GM12878 (cell line): ENCODE data around the gene CSH2. TPM values are rescaled to one million over a fixed set of nuclear protein-coding genes. Genes with fewer than 3 reads are reported as not detected.
"Not testable (repeated sequence)": the region's sequence is repeated elsewhere in the genome, so short reads cannot be mapped to it uniquely, and the experiment has no call there.

Source experiments
- ATAC-seq: fragments of 200-7000 bp; cut with Tn5 transposase; 3 replicates; pipeline ENCODE4 v1.9.1; 2020; ENCODE audit warnings: mild to moderate bottlenecking, moderate library complexity
- BruUV-seq: library from RNA; stranded (reverse); fragments of 400-500 nt; replicated peaks from 2 replicates; lab custom pipeline; 2021; lab: Mats Ljungman, UMichigan
- CTCF ChIA-PET: fragments of 300-600 bp; sonication (Branson Sonifier 250); formaldehyde crosslinking; extraction: SDS; loops from one replicate; lab custom pipeline; 2021; ENCODE audit warnings: inconsistent platforms; lab: Yijun Ruan, JAX
- POLR2A ChIA-PET: fragments of 350-600 bp; formaldehyde crosslinking; extraction: SDS; loops from one replicate; lab custom pipeline; 2021; ENCODE audit warnings: inconsistent platforms; lab: Charles Lee
- RAD21 ChIA-PET: fragments of 300-600 bp; sonication (Branson Sonifier 250); formaldehyde crosslinking; loops from one replicate; lab custom pipeline; 2023; ENCODE audit warnings: antibody characterized with exemption; ENCODE audit not compliant: unreplicated experiment; lab: Charles Lee
- SMC1A ChIA-PET: fragments of 300-600 bp; sonication (Branson Sonifier 250); formaldehyde crosslinking; loops from one replicate; lab custom pipeline; 2023; ENCODE audit not compliant: unreplicated experiment, uncharacterized antibody; lab: Charles Lee
- DNase-seq: peaks from one replicate; pipeline ENCODE4 v3.0.0-alpha.2; 2011; ENCODE audit warnings: low read depth, low spot score
- FAIRE-seq: peaks from 3 replicates; lab custom pipeline; 2011; peaks lifted over from hg19 to GRCh38; lab: Jason Lieb, UNC
- H2AFZ ChIP-seq: 2 replicates; pipeline ENCODE4 v1.6.0; 2011; ENCODE audit warnings: low read depth, low read length, control low read depth; ENCODE audit not compliant: control insufficient read depth
- H3K27ac ChIP-seq: 2 replicates; pipeline ENCODE4 v1.5.1; 2011; ENCODE audit warnings: control low read depth; ENCODE audit not compliant: control insufficient read depth, insufficient read depth
- H3K27me3 ChIP-seq, 2 experiments: replicated peaks in 1 of 2; 2 replicates each; pipeline versions ENCODE4 v1.6.0 to v1.6.1; 2011; ENCODE audit warnings: low read length in 1 of 2; ENCODE audit not compliant: control insufficient read depth in 2 of 2, insufficient read depth in 2 of 2
- H3K36me3 ChIP-seq, 2 experiments: 2 replicates each; pipeline ENCODE4 v1.5.1; 2011; ENCODE audit warnings: low read length in 1 of 2; ENCODE audit not compliant: control insufficient read depth in 2 of 2, insufficient read depth in 2 of 2
- H3K4me1 ChIP-seq: 2 replicates; pipeline ENCODE4 v1.6.1; 2011; ENCODE audit warnings: mild to moderate bottlenecking, low read length, moderate library complexity, mixed read lengths; ENCODE audit not compliant: control insufficient read depth, insufficient read depth
- H3K4me2 ChIP-seq: 2 replicates; pipeline ENCODE4 v1.6.0; 2011; ENCODE audit warnings: control low read depth; ENCODE audit not compliant: control insufficient read depth, insufficient read depth
- H3K4me3 ChIP-seq: fragments of 200-600 bp; sonication (generic); 2 replicates; pipeline ENCODE4 v1.5.1; 2016
- H3K79me2 ChIP-seq: 2 replicates; pipeline ENCODE4 v1.6.0; 2011; ENCODE audit warnings: low read length; ENCODE audit not compliant: control insufficient read depth, insufficient read depth
- H3K9ac ChIP-seq: 2 replicates; pipeline ENCODE4 v1.8.0; 2011; ENCODE audit warnings: low read length, control low read depth, mixed read lengths; ENCODE audit not compliant: control insufficient read depth, insufficient read depth
- H3K9me3 ChIP-seq: replicated peaks from 3 replicates; pipeline ENCODE4 v1.5.1; 2011; ENCODE audit warnings: mild to moderate bottlenecking, low read length; ENCODE audit not compliant: control insufficient read depth, insufficient read depth
- H4K20me1 ChIP-seq: 2 replicates; pipeline ENCODE4 v1.6.0; 2011; ENCODE audit not compliant: control insufficient read depth, insufficient read depth
- BMI1 ChIP-seq: fragments of 450-650 bp; IDR thresholded peaks from 2 replicates; pipeline ENCODE4 v1.6.1; 2016; ENCODE audit warnings: mild to moderate bottlenecking, moderate library complexity, borderline replicate concordance
- MEF2B ChIP-seq: fragments of 450-650 bp; IDR thresholded peaks from 2 replicates; pipeline ENCODE4 v1.6.1; 2018; ENCODE audit warnings: mild to moderate bottlenecking, moderate library complexity; ENCODE audit not compliant: partially characterized antibody, poor library complexity, severe bottlenecking
- RUNX3 ChIP-seq: IDR thresholded peaks from 2 replicates; pipeline ENCODE4 v1.6.1; 2012; ENCODE audit warnings: low read length, inconsistent platforms
- WGBS: methylation state at CpG from one replicate; pipeline ENCODE4 v1.1.6; 2016; ENCODE audit warnings: low lambda C conversion rate; ENCODE audit not compliant: insufficient replicate concordance, insufficient coverage; ENCODE audit errors: missing lambda C conversion rate; 5-methylcytosine and 5-hydroxymethylcytosine counted together
- in situ Hi-C: fragments of 300-500 bp; cut with MboI; formaldehyde crosslinking; loops from 9 replicates; pipeline ENCODE4 v1.14.3; 2018; ENCODE audit warnings: mixed read lengths
- intact Hi-C: fragments of 100-400 bp; cut with micrococcal nuclease; formaldehyde crosslinking; loops from one replicate; pipeline ENCODE4 v1.14.2; 2022; ENCODE audit not compliant: unreplicated experiment
- polyA plus RNA-seq, 11 experiments: library from polyadenylated mRNA; depleted of rRNA in 4 of 11; unstranded in 6 of 11; stranded (reverse) in 5 of 11; fragments of >200 nt; fragmentation: Nextera tagmentation in 4 of 11; fragmentation: Illumina TruSeq in 1 of 11; extraction: Ambion mirVana in 4 of 11; extraction: Trizol in 1 of 11; gene quantifications; 1 replicate in 1 of 11; 2 replicates in 10 of 11; pipeline versions ENCODE4 v1.2.1 to v1.2.3, GENCODE V29; 2011 to 2016; ENCODE audit warnings: inconsistent platforms in 2 of 11, missing spikeins in 2 of 11, low read depth in 1 of 11
- total RNA-seq, 4 experiments: library from RNA; depleted of rRNA in 3 of 4; stranded (reverse); fragments of >200 nt in 3 of 4; fragmentation: Illumina TruSeq in 1 of 4; extraction: Trizol in 1 of 4; gene quantifications; 2 replicates each; pipeline versions ENCODE4 v1.2.1 to v1.2.3, GENCODE V29; 2013 to 2021

Gene CSH2
- total and polyA plus RNA-seq, 10 of the 15 experiments (the other 5 are each of a cell fraction or from before 2014, with no cell fraction given) = not detected

DNA sequence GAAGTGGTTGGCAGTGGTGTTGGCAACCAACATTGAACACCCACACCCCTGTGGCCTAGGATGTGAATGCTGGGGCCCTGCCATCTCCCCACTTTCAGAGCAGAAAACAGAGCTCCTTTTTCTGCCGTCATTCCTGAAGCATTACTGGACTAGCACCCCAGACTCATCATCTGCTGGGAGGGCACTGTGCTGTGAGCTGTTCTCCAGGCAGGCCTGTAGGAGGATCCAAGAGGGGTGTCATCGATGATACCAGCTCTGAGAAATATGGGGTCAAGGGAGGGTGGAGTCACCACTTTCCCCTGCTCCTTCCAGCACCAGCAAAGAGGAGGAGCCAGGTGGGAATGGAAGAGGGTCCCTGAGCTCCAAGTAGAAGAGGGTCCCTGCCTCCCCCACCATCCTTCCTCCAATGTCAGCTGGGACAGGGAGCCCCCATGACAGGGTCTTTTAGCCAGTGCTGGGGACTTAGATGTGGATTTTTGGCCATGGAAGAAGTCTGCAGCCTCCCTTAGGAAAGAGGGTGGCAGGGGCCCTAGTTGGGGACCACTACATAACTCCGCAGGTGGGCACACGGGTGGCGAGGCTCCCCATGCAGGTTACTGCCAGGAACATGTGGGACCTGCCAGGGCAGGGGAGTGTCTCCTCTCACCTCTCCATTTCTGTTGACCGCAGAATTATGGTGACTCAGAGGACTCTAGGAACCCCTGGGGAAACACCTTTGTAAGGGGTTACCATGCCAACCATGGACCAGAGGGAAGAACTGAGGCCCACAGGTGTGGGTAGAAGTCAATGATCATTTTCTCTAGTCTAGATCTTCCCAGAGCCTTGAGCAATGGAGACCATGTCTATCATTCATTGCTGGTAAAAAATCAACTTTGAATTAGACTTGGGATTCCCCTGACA, 25.7 kb upstream of the CSH2 start:
- DNase-seq, H2AFZ ChIP-seq, H3K27ac ChIP-seq, H3K4me3 ChIP-seq, SMC1A ChIA-PET, in situ Hi-C loops, H3K9ac ChIP-seq, H3K79me2 ChIP-seq, BruUV-seq, H3K9me3 ChIP-seq, H3K27me3 ChIP-seq, H3K4me2 ChIP-seq, POLR2A ChIA-PET, intact Hi-C loops, RAD21 ChIA-PET, H3K36me3 ChIP-seq, H4K20me1 ChIP-seq, H3K4me1 ChIP-seq, FAIRE-seq: not testable (repeated sequence)
- WGBS = 31% methylated on average over 6 of the region's 6 CpGs
- CTCF ChIA-PET = interaction anchor here (0.9 to 1.9 kb wide), 5 partner anchors 9 to 234 kb away, joined by 3 to 8 read pairs (median 4); no protein-coding TSS in a partner anchor
- ATAC-seq = peak; percentile 74
- peak; percentile 48; the same call in 1 of the 2 replicates for TF ChIP-seq RUNX3
- TF ChIP-seq BMI1 = peak; percentile 85

DNA sequence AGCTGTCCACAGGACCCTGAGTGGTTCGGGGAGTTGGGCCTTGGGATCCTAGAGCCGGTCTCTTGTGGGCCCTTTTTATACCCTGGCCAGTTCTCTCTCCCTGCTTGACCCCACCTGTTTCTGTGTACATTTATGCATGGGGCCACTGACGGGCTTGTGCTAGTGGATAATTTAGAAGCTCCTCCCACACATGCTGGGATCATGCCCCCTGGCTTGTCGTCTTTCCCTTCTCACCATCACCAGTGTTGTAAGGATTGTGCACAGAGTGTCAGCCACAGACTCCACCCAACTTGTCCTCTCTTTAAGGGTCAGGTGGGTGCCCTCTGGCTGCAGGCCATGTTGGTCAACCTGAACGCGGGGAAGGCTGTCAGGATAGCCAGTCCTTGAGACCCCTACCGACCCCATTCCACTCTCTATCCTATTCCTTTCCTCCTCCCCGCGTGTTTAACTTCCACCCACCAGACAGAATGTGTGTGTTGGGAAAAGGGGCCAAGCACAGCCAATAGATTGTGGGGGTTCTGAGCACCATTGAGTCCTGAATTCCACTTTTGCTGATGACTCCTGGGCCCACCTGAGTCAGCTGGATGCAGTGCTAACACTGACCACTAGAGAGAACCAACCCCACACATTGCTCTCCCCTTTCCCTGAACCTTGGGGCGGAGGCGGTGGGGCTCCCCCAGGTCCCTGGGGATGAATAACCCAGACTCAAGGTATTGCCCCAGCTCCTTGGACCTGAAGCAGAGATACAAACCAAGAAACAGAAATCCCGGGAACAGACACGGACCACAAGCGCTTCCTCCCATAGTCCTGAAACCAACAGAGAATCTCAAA, 23.3 kb upstream of the CSH2 start, which contains the start of gene CSH1:
CSH1 (minus strand) TSS at position 51 of the 831 bp plus-strand sequence. CDS start 63 bp downstream, outside the sequence.
- H3K36me3 ChIP-seq, intact Hi-C loops, in situ Hi-C loops, DNase-seq, H3K4me2 ChIP-seq, FAIRE-seq, H3K27me3 ChIP-seq, H3K79me2 ChIP-seq, H4K20me1 ChIP-seq, H2AFZ ChIP-seq, H3K27ac ChIP-seq, BruUV-seq, H3K4me3 ChIP-seq, H3K9ac ChIP-seq, SMC1A ChIA-PET, H3K9me3 ChIP-seq, H3K4me1 ChIP-seq, CTCF ChIA-PET, POLR2A ChIA-PET: not testable (repeated sequence)
- RAD21 ChIA-PET = interaction anchor here (1.2 kb wide), 1 partner anchor 50 kb away, joined by 5 read pairs; no protein-coding TSS in a partner anchor
- peak; percentile 61 for TF ChIP-seq MEF2B
- ATAC-seq = peak; percentile 94
- WGBS = 58% methylated on average over 8 of the region's 14 CpGs

DNA sequence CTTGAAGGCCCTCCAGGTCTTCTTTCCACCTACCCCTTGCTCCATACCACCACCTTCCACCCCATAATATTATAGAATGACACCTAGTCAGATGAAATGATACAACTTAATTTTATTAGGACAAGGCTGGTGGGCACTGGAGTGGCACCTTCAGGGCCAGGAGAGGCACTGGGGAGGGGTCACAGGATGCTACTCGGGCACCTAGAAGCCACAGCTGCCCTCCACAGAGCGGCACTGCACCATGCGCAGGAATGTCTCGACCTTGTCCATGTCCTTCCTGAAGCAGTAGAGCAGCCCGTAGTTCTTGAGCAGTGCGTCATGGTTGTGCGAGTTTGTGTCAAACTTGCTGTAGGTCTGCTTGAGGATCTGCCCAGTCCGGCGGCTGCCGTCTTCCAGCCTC, 21.3 kb upstream of the CSH2 start:
- DNase-seq, ATAC-seq, H3K27ac ChIP-seq, BruUV-seq, H2AFZ ChIP-seq, H3K27me3 ChIP-seq, SMC1A ChIA-PET, H3K4me3 ChIP-seq, H3K36me3 ChIP-seq, POLR2A ChIA-PET, H4K20me1 ChIP-seq, in situ Hi-C loops, intact Hi-C loops, H3K9me3 ChIP-seq, FAIRE-seq, H3K4me1 ChIP-seq, H3K79me2 ChIP-seq, H3K9ac ChIP-seq, RAD21 ChIA-PET, H3K4me2 ChIP-seq, CTCF ChIA-PET: not testable (repeated sequence)
- WGBS = 50% methylated on average over 5 of the region's 10 CpGs
